Endometrial microvascular endothelial cells (primary cell): ENCODE data around the gene HS1BP3. TPM values are rescaled to one million over a fixed set of nuclear protein-coding genes. Genes with fewer than 3 reads are reported as not detected.

Source experiments
- in situ Hi-C: cut with HindIII; loops from 2 replicates; pipeline ENCODE4 v1.10.0; 2017; ENCODE audit warnings: low sequenced_read_pairs, low pct_unique_long_range_greater_than_20kb; ENCODE audit errors: inconsistent ontology term
- total RNA-seq: library from RNA; depleted of rRNA; stranded (reverse); fragments of >200 nt; gene quantifications from one replicate; pipeline ENCODE4 v1.2.3, GENCODE V29; 2015; ENCODE audit errors: inconsistent ontology term

HS1BP3 gene
- total RNA-seq, 1 donor from 2014 or later: 22.0 TPM

DNA sequence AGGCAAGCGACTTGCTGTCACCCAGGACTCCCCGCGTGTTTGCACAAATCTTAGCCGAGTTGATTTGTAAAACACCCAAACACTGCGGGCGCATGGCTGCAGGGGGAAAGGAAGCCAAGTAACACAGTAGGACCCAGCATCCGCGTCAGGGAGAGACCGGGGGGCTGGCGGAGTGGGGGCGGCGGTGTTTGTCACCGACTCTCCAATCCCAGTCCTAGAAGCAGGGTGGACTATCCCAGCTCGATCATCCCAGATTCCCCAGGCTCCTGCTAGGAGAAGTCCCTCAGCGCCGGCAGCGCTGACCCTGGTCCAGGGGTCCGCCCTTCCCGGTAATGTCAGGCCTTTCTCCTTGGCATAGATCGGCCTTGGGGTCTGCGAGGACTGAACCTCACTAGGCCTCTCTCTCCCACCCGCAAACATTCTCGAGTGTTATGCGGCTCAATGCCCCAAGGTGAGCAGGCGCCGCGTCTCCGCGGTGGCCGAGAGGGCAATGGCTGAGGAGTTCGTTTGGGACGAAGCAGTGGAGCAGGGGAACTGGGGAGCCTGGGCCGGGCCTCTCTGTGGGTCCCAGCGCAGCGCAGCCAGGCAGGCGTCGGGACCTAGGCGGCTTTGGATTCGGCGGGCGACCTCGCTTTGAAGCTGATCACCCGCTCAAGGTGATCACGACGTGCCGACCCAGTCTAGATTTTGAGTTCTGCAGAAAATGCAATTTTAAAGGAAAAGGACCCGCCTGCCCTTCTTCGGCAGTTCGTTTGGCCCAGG is 14.5 kb upstream of the HS1BP3 start:
- in situ Hi-C loops: no loop called here

DNA sequence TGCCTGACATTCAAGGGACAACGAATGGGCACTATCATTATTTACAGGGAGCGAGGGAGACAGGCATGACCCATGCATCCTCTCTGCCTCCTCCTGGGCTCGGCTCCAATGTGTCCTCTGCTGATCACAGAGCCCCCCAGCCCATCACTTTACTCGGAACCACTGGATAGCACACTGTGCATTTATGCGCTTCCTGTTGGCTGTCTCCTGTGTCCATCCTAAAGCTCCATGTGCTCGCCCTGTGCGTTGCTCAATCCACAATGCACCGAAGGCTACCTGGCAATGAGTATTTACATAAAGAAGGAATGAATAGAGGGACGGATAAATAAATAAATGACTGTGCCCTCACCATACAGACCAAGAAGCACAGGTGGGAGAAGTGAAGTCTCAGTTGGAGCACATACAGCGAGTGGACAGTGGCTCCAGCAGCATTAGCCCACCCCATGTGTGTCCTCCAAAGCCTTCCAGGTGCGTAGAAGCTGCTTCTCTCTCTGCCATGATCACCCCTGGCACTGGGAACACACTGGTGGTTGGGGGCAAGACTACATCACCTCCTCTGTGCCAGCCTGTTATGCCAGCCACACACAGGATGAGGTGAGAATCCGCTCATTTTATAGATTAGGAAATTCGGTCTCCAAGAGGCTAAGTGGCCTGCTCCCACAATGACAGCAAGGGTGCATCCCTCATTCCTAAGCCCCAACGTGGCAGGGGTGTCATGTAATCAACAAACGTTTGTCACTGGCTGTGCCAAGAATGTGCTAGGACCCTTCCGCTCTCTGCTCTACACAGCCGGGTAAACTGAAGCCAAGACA is 13.7 kb upstream of the HS1BP3 start:
- in situ Hi-C loops: no loop called here

DNA sequence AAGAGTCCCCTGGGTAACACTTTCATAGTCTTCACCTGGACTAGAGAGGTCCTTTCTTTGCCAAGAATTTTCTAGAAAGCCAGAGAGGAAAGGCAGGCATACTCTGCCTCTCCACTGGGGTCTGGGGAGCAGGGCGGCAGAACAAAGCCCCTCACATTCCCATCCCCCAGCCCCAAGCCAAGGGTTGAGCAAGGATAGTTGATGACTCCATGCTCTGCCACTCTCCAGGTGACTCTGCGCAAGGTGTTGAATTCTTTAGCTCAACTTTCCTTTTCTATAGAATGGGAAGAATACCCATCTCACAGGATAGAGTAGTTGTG is 13.1 kb upstream of the HS1BP3 start:
- in situ Hi-C loops: no loop called here

DNA sequence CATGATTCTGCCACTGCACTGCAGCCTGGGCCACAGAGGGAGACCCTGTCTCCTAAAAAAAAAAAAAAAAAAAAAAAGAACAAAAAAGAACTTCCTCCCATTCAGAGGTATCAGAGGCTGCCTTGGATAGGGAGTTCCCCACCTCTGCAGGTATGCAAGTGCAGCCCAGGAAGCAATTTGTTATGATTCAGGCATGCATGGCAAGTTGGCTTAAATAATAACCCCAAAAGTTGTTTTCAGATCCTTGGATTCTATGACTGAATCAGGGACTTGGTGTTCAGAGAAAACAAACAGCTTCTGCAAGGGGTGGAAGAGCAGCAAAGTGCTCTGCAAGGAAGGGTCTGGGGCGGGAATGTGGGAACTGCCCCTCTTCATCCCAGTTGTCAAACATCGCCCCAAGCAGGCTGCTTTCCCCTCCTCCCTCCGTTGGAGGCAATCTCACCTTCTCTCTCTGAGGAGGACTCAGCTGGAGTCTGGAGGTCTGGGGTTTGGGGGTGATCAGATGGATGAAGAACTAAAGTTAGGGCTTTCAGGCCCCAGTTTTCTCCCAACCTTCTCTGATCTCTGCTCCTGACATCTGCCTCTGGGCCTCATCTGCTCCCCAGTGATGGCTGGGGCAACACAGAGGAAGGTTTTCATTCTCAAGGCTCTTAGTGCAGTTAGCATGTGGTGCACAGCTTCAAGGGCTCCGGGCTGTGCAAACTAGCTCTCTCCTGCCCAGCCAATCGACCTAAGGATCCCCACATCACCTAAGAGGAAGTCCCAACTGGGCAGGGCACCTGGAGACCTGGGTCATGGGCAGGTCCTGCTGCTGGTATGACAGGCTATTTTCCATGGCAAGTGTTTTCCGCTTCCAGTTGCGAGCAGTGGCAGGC is 12.5 kb upstream of the HS1BP3 start:
- in situ Hi-C loops: no loop called here

DNA sequence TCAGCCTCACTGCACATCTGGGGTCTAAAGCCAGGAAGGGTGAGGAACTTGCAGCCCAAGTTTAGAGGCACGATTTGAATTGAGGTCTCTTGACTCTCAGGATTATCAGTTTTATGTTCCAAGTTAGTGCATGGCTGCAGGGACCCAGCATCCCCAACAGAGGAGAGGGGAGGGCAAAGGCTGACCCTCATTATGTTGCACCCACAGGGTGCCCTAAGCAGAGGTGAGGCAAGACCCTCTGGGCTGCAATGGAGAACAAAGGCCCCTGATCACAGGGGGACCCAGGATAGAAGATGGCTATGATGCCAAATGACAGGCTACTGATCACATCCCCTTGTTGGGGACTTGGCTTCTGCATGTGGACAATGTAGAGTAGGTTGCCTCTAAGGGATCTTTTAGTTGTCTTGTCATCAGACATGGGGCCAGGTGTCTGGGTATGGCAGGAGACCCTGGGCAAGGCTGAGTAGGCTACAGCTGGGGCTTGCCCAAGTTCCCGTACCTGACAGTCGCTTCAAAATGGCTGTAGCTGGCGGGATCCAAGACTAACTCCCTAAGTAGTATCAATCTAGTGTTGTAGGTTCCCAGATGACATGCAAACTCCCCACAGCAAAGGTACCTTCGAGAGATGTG is 11.5 kb upstream of the HS1BP3 start:
- in situ Hi-C loops: no loop called here

DNA sequence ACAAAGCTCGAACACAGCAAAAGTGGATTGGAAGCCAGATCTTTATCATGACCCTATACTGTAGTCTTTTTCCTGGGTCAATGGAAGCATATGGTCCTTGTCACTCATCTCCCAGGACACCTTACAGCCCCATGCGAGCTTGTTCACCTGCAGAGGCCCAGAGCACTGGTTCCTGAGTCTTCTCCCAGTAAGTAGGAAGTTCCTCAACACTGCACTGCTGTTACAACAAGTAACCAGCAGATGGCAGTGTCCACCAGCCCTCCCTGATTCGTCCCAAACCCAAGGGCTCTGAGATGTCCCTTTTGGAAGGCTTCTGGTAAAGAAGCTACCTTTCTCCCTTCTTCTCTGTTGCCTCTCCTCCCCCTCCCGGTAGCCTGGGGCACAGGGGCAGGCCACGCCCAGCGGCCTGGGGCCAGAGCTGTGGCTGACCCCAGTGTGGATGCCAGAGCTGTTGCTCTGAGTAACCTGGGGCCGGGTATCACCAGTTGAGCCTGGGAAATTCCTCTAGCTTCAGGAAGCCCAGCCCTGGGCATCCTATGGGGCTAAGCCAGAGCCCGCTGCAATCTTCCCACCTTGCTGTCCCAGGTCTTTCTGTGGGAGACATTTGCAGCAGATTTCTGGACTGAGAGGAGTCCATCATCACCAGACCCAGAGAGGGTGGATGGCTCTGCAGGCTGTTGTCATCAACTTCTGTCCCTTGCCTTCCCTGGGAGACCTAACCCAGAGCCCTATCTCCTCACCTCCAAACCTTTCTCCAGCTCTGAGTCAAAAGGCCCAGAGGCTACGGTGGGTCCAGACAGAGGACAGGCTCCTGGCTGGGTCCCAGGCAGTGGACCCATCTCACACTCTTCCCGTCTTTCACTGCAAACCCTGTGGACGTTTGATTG is 10.8 kb upstream of the HS1BP3 start:
- in situ Hi-C loops: no loop called here

DNA sequence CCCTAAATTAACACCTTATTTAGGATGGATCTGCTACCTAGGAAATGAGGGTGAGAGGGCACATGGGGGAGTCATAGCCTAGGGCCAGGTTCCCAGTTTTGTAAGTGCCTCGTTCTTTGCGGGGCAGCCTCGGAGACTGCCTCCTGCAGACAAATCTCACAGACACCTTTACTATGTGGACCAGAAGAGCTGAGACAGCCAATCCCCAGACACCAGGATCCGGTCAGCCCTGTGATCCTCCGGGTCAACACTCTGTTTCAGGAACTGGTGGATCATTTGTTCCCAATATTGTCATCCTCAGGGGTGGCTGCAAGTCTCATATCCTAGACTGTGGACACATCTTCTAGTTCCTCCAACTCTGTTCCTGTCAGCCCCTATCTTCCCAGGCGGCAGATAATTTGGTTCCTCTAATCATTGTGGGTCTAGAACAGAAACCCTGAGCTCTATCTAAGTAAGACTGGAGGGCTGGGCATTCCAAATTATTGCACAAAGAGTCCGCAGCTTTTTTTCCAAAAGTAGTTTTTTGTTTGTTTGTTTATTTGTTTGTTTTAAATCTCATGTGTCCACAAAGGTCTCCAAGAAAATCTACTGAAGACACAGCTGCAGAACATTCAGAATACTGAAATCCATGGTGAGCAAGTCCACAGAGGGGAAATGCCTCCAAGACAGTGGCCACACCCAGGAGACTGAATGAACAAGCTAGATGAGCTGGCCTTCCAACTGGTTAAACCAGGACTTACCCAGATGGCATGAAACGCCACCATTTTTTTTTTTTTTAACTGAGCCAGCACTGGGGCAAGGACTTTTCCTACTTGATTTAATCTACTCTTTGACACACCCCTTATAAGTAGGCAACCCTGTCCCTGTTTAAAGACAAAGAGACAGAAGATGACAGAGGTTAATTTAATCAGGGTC is 9.9 kb upstream of the HS1BP3 start:
- in situ Hi-C loops: no loop called here

DNA sequence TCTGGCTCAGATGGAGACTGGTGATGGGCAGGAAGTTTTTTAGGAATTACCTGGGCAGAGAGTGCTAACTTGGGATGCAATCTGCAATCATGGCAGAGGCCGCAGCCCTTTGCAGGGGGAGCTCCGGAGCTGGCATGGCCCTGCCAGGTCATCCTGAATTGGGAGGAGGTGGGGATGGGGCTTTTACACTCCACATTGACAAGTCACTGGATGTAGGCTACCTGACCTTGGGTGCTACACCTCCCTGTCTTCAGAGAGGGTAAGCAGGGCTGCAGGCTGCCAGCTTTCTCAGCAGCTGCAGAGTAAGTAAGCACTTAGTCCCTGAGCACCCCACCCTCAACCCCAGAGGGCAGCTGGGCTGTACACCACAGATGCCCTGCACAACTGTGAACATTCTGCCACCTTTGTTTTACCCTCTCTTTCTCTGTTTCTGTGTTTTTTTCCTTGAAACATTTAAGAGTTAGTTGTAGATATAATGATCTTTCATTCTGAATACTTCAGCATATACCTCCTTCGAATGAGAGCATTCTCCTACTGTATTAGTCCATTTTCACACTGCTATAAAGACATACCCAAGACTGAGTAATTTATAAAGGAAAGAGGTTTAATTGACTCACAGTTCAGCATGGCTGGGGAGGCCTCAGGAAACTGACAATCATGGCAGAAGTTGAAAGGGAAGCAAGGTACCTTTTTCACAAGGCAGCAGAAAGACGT is 6.8 kb upstream of the HS1BP3 start:
- in situ Hi-C loops: no loop called here

DNA sequence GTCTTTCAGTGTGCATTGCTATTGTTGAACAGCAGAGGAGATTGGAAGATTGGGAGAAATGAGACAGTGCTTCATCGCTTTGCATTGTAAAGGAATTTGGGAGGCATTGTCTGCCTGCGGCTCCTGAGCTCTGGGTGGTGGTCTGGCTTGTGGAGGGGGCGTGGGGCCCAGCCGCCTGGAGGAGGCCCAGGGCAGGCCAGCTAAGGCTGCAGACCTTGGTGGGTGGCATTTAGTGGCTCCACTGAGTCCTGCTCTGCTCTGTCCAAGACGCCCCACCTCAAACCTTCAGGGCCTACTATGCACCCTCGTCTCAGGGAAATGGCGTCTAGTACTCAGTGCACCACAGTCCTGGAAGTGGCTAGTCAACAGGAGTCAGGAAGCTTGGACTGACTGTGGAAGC is 5.7 kb upstream of the HS1BP3 start:
- in situ Hi-C loops: no loop called here

DNA sequence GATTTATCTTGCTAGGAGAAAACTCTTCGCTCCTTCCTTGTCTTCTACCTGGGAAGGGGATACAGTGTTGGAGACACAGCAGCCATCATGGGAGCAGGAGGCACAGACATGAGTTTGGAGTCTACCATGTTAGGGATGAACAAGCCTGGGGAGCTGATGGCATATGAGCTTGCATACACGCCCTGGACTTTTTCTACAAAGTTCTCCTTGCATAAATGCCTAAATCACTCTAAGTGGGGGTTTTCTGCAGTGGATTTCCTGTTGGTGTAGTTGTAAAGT is 3.6 kb upstream of the HS1BP3 start:
- in situ Hi-C loops: no loop called here

DNA sequence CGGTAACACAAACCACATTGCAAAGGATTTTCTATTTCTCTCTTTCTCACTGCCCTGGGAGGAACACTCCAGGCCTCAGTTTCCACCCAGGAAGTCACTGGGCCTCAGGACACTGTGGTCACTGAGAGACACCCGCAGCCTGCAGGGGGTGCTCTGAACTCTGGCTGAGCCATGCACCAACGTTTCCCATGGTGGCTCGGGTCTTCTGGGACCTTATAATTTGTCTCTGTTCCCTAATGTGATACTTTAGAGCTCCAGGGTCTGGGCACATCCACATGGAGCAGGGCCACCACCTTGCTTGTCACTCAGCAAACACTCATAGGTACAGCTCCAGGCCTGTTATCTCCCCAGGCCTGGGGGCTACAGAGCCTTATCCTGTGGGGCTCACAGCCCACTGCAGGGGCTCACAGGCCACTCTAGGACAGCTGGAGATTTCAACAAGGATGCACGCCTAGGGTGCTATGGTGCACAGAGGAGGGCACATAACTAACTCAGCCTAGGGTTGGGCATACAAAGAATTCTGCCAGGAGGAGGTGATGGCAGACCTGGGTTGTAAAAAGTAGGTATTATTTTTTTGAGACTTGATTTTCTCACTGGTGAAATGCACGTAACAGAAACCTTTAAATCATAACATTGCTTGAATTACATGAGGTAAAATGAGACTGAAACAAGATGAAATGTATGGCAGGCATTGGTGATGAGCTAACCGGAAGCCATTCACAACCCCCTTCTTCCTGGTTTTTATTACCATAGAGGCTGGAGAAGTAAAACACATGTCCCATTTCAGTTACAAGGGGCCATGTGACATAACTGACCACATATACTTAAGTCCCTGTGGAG is 3.0 kb upstream of the HS1BP3 start:
- in situ Hi-C loops: no loop called here

DNA sequence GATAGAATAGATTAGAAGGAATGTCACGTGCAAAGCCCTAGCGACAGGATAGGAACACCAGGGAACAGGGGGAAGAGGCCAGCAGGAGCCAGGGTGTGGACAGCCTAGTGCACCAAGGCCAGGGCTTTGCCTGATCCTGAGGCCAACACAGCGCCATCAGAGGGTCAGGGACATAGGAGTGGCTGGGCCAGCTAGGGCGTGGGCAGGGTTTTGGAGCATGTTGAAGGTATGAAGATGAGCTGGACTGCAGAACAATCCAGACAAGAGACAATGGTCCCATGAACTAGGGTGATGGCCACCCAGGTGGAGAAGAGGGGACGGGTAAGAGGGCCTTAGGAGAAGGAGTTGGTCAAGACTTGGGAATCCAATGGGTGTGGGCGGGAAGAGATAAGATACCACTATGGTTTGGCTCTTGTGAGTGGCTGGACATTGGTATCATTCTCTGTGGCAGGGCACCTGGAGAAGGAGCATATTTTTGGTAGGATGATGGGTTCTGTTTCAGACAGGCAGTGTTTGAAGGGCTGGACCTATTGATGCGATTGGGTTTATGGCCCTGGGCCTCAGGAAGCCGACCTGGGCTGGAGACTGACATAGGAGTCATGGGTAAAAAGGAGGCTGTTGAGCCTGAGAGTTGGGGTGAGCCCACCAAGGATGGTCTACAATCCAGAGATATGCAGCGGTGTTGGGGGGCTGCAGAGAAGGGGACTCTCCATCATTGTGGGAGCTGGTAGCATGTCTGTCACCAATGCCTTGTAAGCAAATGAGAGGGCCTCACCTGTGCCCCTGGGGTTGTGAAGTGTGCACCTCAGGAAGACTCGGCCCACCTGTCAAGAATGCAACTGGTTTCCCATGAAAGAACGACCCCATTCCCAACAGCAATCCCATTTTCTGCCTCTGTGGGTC is 2.0 kb upstream of the HS1BP3 start:
- in situ Hi-C loops: no loop called here

DNA sequence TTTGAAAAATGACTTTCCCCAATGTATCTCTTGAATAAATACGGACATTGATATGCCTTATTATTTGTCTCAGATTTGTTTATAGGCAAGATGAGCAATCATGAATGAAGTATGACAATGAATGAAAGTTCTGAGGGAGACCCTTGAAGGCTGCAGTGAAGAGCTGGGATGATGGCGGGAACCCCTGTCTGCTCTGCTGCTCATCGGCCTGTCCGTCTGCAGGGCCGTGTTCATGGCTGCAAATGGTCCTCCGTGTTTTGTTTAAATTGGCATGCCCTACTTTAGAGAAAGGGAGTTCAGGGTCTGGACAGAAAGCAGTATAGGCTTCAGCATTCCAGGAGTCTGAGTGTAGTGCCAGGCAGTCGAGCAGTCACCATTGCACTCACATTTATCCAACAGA is 1.2 kb upstream of the HS1BP3 start:
- in situ Hi-C loops: no loop called here

DNA sequence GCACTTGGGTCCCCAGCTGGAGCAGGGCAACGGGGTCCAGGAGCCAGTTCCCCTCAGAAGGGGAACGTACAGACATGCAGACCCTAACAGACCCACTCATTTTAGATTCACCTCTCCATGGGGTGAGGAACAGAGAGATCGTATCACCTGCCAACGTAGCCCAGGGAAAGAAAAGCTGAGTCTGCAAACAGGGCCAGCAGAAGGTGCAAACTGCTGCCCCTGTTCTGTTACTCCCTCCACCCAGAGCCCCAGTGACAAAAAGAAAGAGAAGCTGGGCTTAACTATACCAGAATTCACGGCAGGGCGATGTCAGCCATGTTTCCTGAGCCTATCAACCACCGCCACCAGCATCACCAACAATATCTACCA is 817 bp upstream of the HS1BP3 start:
- in situ Hi-C loops: no loop called here

DNA sequence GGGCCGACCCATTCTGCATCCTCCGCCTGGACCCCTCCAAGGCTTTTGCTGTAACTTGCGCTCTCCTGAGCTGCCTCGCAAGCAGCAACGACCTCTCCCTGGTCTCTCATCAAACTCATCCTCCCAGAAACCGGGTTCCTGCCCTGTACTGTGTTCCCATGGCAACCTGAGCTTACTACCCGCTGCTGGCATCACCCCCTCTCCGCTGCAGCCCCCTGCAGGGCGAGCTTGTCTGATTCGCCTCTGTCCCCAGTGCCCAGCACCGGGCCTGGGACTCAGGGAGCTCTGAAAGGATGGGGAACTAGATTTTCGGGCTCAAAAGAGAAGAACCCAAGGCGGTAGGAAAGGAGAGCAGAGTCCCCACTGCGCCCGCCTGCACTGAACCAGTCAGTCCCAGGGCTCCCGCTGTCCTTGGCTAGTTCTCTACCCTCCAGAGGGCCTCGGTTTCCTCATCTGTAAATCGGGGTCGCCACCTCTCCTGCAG is 463 bp downstream of the HS1BP3 start:
- in situ Hi-C loops: no loop called here
